NCI-H146 treated with DMSO at 0.1 percent for 48 hours (cell line): Measurements from ENCODE around the gene ZNF407.
A peak's percentile ranks its signal among the peaks of the same experiment; 100 is the strongest.

Source experiments
- DNase-seq: peaks from one replicate; lab custom pipeline; 2025; ENCODE audit not compliant: unreplicated experiment; lab: John Stamatoyannopoulos, UW

ZNF407 gene

DNA sequence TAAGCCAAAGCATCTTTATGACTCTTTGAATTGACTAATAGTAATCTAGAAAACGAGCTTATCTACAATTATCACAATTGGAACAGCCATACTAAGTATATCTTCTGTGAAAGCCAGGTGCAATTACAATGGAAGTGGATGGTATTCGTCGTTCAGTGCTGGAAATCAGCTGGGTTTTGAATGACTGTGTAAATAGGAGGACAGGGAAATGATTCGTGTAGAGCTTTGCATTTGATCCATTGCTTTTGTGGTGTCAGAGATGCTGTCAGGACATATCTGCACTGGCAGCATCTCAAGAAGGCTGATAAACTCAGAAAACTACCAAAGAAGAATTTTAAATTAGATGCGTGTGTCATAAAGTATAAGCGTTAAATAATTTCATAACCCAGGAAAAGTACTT lies 187.1 kb downstream of the ZNF407 start:
- peak; percentile 99 for DNase-seq

DNA sequence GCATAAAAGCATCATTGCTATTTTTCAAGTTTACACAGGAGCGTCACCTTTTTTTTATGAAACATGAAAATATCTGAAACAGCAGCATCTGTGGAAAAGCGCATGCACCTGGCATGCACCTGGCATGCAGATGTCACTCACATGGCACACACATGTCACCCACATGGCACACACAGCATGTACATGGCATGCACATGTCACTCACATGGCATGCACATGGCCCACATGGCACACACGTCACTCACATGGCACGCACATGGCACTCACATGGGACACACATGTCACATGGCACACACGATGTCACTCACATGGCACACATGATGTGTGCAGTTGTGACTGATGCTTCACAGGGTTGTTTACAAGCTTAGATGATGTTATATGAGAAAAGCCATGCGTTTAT lies 188.0 kb downstream of the ZNF407 start:
- DNase-seq = no peak

DNA sequence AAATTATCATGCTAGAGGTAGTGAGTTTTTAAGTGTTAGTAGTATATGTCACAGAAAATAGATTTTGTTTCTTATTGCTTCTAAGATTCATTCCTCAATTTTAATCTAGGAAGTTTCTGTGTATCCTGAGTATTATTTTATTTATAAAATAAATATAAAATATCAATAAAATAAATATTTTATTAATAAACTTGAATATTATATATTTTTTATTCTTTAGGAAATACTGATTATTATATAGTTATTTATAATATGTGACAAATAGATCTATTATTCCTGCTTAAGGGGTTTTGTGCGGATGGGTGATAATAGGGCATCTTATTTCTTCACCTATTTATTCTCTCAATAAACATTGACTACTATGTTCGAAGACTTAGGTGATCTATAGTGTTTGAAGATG lies 191.0 kb downstream of the ZNF407 start:
- DNase-seq = no peak

DNA sequence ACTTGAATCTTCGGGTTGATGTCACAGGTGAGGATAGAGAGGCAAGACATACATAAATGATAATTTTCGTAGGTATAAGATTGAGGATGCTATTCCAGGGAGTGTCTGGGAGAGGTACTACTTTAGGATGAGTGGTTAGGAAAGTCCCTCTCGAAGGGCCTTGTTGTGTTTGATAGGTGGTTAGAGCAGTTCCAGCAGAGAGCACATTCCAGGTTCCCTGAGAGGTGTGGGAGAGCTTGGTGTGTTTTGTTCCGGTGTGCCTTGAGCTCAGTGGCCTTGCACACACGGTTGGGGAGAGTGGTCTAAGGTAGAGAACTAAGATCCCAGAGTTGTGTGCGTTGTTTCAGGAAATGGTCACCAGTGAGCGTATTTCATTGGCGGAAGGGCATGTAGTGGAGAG lies 191.4 kb downstream of the ZNF407 start:
- DNase-seq = no peak

DNA sequence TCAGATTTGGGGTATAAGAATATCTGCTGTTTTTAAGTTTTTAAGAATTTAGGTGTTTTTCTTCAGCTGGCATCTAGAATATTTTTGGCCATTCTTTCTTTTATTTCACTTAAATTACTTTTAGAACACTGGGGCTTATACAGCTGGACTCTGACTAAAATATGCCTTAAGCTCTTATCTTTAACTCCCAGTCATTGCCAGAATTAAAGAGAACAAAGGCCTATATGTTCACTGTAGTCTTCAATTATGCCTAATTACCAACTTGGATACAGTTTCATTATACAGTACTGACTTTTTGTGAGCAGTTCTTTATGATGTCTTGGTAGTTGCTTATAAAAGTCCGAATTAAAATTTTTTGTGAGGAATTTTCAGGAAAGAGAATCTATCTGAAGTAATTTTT lies 192.8 kb downstream of the ZNF407 start:
- peak; percentile 75 for DNase-seq

DNA sequence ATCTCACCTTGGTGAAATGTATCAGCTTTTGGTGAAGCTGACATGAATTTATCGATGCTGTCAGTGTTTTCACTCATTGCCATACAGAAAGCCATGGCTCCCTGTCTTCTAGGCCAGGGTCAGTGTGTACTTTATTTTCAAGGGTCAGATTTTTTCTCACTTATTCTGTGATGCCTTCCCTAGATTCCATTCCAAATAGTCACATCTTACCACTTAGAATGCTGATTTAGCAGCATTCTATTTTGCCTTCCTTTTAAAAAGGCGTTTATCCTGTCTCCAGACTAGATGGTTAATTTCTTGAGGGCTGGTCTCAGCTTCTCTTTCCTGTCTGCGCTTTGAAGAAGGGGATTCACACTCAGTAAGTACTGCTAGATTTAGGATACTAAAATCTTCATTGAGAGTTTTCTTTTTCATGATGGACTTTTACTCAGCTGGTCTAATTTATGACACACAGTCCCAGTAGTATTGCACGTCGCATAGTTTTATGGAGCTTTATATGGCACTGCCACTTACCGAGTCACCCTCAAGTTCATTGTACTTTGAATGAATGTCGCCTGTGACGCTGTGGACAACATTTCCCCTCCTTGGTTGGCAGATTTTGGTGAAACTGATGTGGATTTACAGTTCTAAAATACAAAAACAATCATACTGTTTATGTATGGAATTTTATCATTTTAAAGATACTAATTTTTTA lies 194.0 kb downstream of the ZNF407 start:
- DNase-seq = no peak

DNA sequence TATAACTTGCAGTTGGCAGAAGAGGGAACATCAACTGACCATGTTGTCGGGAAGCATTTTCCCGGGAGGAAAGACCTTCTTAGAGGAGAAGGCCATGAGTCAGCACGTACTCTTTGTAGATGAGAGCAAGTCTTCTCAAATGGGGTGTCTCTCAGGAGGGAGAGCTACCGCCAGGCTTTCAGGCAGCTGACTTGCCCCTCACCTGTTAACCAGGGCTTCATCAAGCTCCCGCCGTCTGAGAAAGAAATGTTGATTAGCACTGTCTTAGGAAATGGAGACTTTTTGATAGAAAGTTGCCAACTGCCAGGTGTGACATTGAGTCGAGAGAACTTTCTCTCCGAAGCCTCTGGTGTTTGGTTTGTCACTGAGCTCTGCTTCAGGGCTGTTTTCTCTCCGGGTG lies 196.1 kb downstream of the ZNF407 start:
- no peak for DNase-seq

DNA sequence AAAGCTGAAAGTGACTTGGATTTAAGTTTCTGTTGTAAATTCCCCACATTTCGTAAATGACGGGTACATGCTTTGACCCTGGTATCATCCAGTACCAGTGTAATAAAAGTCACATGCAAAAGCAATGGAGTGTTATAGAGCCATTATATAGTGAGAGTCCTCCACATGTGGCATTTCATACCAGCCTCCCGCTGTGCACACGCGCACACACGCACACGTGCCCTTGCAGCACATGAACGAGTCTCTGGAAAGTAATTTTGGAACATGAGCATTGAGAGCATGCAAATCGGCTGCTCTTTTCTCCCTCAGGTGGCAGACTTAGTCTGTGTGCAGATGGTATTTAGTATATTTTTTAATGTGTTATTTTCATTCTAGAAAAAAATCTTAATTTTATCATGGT lies 198.1 kb downstream of the ZNF407 start:
- DNase-seq = no peak

DNA sequence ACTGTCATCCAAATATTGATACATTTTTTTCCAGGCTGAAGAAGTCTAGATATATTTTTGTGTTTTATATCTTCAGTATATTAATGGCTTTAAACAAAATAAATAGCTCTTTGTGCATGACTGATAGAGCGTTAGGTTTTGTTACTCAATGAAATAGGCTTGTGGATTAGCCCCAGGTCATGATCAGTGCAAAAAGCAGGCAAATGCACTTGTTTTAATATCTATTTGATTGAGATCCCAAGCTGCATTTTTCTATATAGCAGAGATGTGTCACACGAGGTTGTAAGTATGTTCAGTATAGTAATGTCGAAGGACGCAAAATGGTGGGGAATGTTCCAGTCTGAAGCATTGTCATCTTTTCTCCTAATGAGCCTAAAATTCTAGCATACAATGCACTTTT lies 198.5 kb downstream of the ZNF407 start:
- DNase-seq = no peak

DNA sequence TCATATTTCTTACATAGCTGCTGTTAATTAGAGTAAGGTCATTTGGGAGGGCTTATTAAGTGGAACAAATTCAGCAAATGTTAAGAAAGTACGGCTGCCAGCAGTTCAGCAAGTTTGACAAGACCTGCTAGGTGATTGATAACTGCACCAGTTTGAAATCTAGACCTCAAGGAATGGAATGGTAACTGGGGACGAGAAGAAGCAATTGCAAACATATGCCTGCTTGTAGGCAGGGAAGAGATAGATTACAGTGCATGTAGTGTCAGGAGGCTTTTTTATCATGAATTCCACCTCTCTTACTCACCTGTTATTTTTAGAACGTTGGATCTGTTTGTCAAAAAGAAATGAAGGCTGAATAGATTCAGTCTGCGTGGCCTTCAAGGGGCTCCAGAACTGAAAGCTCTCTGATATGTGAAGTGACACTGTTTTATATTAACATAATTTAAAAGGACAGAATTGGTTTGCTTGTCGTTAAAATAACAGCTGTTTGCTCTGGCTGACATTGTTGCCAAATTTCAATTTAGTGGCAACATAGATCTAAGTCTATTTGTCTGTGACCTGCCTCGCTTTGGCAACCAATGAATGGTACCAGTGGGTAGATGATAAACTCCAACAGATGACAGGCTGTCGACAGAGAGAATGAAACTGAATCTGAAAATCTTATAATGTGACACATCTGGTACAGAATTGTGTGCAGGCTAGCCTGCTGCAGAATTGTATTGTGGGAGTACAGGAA lies 199.3 kb downstream of the ZNF407 start:
- no peak for DNase-seq

DNA sequence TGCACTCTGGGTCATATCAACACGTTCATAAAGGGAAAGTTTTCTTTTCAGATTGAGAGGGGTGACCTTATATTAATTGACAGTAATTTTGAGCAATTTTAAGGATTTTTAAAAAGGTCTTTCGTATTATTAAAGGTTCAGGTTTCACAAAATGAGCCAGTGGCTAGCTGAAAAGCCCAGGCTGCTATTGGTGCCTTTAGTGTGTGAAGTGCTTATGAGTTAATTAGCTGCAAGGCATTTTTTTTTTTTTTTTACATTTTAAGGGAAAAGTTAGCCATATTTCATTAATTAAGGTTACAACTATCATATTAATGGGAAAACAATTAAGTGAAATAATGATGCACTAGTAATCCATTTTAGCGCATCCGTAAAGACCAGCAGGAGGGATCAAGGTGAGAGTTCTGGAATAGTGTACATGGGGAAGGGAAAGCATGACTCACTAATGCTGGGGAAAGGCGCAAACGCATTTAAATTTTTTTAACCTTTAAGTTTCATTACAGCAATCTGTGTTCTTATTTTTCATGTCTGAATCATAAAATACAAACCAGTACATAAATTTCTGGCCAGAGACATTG lies 200.0 kb downstream of the ZNF407 start:
- no peak for DNase-seq

DNA sequence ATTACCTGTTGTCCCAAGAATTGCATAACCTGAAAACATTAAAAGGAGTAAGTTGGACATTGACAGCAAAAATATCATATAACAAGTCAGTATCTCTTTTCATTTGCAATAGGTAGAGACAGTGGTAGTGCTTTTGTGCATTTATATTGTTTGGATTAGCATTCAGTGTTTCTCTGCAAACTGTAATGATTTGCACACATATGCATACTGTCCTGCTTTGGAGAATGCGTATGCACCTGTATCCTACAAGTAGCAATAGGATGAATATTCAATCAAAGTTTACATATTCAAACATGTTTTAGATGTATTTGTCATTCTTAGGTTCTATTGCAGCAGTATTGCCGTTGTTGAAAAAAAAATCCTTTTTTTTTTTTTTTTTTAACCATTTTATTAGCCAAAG lies 201.9 kb downstream of the ZNF407 start:
- DNase-seq = no peak

DNA sequence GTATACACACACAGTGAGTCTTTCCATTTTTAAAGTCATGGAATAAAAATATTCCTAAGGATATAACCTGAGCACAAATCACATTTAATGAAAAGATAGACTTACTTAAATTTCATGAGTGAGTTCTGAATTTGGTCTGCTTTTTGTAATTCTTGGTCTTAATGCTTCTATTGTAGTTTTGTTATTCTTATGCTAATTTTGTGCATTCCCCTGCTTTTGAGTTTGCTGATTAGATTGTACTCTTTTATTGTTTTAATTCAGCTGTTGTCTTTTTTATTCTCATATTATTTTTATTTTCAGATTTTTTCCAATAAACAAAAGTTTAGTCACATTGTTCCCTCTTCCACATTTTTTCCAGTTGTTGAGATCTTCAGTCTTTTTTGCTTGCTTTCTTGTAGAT lies 202.4 kb downstream of the ZNF407 start:
- DNase-seq = no peak

DNA sequence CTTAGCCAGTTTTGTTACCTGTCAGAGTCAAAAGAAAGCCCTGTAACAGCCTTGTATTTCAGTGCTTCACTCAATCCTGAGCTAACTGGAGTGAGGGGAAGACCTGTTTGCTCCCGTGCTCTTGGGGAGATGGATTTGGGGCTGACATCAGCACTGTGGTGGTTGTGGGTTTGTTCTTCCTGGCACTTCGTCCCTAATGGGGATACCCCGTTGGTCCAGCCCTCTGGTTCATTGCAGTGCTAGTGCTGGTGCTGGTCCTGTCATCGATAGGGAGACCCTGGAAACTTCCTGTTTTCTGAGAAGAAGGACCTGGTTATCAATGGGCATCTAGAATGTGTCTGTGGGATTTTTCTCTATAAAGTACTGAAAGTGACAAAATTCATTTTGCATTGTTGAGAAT lies 205.4 kb downstream of the ZNF407 start:
- DNase-seq = no peak

DNA sequence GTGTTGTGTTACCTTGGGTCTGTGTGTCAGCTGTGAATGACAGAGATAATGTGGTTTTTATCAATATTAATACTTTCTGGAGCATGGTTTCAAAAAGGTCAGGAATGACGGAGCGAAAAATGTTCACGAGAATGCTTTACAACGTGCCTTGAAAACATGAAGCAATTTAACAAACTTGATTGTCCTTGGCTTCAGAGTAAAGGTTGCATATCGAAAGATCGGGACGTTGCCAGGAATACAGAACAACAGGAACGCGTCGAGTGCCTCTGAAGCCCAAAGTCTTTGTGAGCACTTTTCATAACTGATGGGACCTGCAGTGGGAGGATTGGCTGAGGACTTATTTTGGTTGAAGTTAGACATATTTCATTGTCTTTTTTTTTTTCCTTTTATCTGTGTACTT lies 206.1 kb downstream of the ZNF407 start:
- DNase-seq = no peak

DNA sequence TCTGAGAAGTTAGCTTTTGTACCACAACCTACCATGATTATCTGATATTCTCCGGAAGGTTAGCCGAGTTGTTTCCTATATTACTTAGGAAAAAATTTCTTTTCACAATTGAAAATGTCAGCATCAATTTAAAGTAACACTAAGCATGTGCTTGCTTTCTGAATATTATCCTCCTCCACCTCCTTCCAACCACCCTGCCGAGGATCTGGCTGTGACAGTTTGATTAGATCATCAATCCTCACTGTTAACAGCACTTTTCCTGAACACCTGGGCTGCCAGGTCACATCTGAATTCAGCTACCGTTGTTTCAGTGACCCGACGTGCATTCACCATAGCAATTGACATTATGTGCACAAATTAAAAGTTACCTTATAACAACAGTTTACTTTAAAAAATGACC lies 207.0 kb downstream of the ZNF407 start:
- DNase-seq = peak; percentile 91

DNA sequence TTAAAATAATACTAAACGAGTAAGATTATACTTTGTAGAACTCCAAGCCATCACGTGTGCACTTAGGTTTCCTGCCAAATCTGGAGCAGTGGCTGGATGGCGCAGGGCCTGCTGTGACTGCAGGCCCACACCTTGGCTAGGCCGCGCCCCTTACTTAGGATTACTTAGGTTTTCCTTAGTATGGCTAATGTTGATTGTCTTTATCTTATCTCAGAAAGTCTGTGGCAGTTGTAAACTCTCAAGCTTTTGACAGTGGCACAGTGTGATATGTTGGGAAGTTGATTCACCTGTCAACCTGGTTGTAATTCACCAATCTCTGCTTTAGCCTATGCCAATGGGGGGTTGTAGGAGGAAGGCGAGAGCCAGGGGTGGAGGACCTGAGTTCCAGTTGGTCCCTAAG lies 208.4 kb downstream of the ZNF407 start:
- no peak for DNase-seq

DNA sequence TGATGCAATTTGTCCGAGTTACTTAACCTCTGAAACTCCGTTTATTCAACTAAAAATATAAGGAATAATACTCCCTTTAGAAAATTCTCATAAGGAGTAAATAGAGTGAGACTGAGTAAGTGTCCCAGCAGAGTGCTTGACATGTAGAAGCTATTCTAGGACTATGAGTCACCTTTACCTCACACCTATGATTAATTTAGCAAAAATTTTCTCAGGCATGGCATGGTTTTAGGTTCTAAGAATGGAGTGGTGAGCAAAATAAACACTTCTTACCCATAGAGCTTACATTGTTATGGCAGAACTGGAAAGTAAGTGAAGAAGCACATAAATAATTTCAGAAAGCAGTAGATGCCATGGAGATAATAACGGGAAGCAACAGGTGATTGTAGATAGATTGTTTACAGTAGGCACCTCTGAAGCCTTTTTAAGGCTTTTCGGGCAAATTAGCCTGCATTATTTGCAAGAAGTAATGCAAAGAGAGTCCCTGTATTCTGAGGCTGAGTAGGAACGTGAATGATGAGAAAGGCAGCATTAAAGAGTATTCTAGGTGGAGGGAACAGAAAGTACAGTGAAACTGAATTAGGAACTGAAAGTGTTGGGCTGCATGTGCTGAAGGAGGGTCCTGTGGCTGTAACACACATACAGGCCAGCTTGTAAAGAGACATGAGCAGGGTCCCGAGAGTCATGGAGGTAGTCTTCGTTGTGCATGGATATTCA lies 209.2 kb downstream of the ZNF407 start:
- no peak for DNase-seq

DNA sequence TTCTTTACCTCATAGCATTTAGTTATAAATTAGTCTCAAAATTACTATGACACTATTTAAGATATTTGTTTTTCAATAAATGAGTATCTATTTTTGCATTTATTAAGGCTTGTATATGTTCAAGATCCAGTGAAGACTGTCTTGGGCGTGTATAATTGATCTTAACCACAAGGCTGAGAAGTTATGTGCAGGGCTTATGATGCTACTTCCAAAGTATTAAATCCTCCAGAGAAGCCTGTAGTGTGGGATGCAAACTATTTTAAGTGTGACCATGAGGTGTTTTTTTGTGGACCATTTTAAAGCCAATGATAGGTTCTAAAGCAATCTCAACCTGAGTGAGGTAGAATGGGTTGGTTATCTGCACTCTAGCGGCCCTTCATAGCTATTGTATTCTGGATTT lies 219.9 kb downstream of the ZNF407 start:
- DNase-seq = no peak

DNA sequence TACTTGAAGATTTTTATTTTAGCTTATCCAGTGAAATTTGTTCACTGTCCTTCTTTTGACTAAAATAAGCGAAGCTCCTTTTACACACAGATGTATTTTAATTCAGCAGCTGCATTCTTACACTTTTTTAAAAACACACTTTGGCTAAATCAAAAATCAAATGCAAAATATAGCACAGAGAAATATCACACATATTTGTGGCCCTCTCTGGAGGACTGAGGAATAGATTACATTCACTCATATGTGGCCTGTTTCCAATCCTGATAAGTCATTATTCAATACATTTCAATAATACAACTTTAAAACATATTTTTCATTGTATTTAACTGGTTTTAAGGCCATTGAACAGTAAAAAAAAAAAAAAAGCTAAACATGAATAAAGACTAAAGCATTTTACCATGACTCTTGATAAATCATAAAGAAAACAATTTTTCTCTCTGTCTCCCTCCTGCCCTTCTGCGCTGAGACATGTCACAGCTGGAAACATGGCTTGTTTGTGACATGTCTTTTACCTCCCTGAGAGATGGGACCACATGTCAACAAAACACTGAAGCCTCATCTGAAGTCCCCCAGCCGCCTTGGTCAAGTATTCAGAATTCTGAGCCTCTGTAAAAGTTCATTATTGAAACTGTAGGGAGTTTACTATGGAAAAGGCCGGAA lies 221.0 kb downstream of the ZNF407 start:
- no peak for DNase-seq

DNA sequence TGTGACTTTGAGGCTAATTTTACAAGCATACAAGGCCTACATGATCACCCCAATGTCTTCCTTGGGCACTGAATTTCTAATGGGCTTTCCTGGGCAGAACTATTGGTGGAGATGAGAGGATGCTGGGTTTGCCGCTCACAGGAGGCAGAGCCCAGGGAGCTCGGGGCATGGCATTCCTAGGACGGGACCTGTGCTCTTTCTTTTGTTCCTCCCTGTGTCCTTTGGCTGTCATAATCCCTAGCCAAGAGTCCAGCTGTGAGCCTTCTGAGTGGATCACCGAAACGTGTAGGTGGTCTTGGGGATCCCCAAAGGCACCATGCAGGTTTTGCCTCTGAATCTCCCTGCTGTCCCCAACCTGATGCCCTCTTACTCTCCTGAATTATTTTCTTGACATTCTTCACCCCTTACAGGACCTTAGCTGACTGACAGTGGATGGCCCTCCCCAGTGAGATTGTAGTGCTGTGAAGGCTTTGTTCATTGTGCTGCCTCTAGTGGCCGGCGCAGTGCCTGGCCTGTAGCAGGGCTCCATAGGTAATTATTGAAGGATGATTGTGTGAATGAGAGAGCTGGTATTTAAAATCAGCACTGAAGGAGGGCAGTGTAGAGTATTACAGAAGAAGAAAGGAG lies 221.9 kb downstream of the ZNF407 start:
- no peak for DNase-seq
